G401.6 (cell line): ENCODE results near the gene MEIS2.

Experiments used
- FAIRE-seq: peaks from 2 replicates; lab custom pipeline; 2012; peaks lifted over from hg19 to GRCh38; lab: Jason Lieb, UNC

MEIS2 gene

DNA sequence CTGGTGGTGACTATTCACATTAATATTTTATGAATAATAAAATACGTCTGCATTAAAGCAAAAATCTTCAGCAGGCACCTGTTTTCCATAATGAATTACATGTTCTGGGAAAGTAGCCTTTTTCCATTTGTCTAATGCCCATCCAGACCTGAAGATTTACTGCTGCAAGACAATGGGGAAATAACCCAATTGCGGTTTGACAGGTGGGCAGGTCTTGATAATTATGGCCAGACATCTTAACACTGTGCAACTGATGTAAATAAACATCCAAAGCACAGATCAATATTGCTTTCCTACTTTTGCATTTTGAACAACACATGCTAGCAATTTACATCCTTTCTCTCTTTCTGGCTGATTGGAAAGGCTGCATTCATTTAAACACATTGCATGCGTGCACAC lies 173.9 kb downstream of the MEIS2 start:
- no peak for FAIRE-seq

DNA sequence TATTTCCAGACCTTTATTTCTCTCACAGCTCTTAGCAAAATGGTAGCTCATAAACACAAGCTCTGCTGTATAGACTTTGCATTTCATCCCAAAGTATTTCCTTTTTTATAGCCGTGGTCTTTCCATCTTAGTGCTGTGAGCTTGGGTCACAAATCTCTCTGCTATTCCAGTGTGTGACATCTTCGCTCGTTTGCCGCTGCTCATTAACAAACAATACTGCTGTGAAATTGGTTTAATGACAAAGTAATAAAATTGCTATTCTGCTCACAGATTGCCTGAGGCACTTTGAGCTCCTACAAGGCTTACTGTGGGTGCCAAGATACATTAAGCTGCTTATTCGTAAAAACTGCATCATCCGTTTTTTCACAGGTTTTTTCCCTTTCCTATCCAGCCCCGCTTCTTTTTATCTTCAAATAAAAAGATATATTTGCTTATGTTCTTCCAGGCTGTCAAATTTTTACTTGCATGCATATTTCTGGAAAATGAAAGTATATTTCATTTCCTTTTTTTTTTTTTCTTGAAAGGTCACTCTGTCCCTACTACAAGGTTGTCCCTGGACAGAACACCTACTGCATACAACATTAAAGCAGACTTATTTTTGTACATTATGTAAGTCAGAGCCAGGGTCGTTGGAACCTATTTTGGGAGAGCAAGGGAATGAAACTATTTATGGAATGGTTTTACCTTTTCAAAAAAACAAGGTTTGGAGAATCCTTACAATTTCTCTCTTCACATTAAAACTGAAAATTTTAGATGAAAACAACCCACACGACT lies 174.5 kb downstream of the MEIS2 start:
- no peak for FAIRE-seq

DNA sequence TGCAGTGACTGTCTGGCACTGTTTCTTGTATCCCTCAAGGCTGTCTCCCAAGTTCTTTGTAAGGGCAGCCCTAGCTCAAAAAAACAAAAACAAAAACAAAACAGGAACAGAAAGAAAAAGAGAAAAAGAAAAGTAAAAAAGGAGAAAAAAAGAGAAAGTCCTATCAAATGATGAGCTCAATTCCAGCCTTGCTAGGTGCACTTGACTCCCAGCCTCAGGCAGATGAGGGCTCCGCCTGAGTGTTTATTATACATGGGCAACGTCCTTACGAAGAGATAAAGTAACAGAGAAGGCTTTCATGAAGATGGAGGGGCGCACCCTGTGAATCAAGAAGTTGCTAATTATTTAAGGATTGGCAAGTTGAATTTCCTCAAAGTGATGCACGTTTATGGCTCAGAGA lies 175.3 kb downstream of the MEIS2 start:
- no peak for FAIRE-seq

DNA sequence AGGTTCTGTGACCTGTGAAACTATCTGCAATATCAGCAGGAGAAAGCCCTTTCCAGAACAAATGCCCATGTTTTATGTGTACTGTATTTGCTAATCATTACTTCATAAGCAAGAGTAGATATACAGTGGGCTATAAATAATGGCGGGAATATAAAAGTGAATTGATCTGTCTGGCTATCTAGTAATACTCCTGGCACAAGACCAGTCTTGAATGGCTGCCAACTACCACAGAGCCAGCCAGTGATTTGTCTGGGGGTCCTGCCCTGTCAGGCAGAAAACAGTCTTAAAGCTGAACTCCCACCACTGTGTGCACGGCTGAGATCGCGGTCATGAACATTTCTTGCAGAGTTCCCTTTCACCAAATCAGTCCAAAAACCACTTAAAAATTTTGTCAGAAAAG lies 176.3 kb downstream of the MEIS2 start:
- no peak for FAIRE-seq

DNA sequence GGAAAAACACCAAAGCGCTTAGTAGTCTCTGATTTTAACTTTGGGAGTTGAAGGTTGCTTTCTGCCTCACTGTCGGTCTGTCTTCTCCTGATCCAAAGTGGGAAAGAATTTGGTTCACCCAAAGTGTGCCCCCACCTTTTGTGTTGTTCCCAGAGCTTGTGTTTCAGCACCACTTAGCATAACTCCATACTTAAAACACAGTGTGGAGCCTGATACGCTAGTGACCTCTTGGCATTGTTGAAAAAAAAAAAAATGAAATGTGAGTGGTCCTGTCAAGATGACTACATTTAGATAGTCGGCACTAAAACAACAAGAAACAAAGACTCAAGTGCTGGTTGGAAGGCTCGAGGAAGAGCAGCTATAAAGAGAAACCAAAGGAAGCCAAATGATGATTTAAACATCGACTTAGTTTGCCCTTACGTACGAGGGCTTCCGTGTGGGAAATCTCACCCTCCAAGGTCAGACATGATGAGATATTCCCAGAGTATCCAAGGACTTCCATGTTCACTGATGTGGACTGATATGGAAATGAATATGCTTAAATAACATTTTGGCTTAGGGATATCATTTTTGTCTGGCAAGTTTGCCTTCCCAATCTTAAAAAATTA lies 178.8 kb downstream of the MEIS2 start:
- no peak for FAIRE-seq

DNA sequence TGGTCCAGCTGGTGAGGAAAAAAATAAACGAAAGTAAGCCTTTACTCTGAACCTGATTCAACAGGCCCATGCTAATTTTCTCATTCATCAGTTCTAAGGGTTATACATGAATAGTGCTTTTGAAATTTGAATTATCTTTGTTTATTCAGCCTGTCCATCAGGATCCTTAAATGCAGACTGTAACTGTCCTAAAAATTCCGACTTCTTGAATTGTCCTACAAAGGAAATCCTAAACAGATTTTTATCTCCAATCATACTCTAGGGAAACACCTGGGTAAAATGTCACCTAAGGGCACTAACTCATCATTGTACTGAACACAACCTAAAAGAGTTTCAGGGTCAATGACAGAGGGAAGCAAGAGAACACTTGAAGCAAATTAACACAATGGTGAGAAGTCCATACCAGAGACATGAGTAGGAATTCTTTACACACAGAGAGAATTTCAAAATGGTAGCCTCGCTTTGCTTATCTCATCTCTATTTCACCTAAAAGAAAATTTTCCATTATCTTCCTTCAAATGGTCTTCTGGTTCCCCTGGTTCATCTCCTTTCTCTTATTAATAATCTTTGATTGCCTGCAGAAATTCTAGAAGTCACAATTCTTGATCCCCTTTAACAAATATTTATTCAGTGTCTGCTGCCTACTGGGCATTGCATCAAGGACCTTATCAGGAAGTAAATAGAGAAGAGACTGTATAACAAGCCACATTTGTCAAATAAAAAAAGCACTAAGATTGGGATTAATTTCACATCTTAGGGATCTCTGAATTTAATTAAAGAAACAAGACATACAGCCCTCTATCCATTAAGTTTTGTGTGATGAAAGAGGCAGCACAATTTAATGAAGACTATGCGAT lies 182.7 kb downstream of the MEIS2 start:
- no peak for FAIRE-seq

DNA sequence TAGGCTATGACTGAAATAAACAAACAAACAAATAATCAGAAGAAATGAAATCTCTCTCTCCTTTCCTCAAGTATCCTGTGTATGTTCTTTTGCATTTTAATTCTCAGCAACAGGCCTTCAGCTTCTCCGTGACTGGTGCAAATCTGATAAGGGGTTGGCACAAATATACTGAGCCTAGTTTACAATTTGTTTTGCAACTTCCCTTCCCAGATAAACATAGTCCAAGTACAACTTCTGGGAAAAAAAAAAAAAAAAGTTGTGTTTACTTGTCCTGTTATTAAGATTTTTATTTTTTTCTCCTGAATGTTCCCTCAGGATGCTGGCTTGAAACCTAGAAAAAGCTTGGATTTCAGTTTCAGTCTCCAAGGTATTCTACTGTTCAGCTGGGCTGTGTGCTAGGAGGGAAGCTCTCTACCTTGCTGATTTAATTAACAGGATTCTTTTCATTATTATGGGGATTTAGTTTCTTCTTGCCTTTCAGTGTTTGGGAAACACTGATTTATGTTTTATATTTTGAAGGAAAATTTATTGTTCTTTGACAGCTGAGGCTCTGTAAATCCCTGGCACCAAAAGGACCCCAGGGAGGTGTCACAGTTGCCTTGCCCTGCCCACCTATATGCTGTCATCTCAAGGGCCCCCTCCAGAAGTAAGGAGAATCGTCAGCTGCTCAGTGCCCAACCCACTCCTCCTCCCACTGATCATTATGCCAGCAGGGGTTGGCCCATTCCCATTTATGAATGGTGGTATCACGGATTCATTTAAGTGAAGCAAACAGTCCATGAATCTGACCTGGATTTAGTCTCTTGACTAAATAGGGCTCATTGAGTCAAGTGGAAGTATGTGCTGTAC lies 185.2 kb downstream of the MEIS2 start:
- no peak for FAIRE-seq

DNA sequence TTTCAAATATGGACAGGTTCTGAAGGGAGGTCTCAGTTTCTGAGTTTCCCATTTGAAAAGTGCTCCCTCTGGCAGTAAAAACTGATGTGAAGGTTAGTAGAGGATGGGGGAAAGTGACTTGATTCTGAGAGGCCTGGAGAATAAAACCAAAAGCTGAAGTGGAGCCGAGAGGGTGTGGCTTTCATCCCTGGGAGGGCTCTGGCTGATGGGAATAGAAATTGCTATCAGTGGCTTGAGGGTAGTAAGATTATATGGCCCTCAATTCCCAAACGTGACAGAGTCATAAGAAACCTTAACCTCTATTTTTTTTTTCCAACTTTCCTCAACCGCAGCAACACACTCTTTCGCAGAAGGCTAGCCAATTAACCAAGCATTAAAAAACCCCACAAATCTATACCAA lies 185.9 kb downstream of the MEIS2 start:
- FAIRE-seq: no peak

DNA sequence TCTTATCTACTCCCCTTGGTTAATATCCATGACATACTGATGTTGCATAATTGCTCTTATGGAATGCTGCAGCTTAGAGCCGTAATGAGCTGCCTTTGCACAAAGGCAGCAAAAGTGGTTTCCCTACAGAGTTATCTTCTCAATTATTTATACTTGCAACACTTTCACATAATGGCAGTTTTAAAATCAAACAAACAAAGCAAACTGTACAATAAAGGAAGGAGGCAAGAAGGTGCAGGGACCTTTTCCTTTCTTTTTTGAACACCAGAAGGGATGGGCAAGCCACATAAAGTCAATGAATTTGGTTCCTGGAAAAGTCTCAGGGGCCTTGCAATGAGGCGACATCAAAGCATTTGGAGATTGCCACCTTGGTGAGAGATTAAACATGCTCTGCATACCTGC lies 188.0 kb downstream of the MEIS2 start:
- FAIRE-seq: no peak

DNA sequence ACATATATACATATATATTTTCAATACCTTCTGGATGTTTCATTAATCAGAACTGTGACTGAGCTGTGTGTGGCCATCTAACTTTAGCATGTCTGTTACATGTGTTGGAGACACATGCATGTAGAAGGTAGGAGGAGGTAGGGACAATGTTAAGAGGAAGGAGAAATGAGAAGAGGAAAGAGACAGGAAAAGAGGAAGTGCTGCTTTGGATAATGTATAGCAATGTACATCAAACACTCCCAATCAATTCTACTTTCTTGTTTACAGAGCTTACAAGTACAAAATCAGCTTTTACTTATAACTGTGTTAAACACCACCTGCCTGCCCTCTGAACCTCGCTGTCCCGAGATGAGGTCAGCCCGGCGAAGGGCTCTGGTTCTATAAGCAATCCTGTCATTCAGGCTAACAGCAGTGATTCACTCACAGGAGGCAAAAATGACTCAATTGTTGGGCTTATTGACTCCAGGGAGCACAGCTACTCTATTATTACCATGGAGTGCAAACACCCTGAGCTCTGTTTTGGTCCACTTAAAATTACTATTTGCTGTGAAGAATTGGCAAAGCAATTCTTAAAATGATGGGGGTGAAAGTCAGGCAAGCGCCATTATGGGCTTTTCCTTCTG lies 188.9 kb downstream of the MEIS2 start:
- no peak for FAIRE-seq

DNA sequence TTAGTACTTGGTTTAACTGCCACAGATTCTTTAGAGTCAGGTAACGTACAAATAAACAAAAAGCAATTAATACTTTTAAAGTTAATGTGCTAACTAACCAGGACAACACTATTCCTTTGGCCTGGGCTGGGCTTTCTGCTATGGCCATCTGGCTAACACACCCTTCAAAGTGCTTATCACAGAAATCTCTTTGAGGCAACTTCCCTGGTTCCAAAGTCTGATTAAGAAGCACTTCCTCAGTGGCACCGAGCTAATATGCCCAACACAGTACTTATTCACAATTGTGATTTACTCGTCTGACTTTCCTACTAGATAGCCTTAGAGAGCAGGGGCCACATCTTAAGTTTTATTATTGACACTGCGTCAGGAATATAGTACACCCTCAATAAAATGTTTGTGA lies 191.4 kb downstream of the MEIS2 start:
- FAIRE-seq: no peak

DNA sequence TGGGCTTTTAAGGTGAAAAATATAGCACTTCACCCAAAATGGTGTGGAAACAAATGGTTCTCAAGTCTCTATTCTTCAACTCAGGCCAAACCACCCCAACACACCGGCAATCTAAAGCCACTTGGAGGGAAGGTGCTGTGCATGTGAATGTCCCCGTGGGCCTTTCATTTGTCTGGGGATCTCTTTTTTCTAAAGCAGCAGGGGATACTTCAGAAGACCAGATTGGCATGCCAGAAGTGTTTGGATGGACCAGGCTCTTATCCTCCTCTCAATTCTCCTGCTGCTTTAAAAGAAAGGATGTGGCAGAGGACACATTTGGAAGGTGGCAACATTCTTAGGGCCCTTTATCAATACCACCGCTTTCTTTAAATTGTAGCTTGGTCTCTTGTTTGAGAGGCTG lies 193.1 kb downstream of the MEIS2 start:
- no peak for FAIRE-seq

DNA sequence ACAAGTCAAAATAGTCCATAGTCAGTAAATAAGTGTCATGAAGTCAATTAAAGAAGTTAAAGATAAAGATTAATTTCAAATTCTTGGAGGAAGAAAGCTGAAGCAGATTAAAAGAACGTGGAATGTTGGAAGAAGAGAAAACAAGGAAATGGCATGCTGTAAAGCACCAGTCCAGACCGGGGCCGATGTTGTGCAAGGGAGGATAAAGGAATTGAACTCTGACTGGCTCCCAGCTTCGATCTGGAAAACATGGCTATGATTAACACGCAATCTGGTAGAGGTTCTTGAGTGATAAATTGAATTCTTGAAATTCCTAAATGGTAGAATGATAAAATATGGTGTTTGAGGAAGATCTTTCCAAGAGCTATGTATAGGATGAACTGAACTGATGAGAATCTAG lies 194.4 kb downstream of the MEIS2 start:
- FAIRE-seq: no peak

DNA sequence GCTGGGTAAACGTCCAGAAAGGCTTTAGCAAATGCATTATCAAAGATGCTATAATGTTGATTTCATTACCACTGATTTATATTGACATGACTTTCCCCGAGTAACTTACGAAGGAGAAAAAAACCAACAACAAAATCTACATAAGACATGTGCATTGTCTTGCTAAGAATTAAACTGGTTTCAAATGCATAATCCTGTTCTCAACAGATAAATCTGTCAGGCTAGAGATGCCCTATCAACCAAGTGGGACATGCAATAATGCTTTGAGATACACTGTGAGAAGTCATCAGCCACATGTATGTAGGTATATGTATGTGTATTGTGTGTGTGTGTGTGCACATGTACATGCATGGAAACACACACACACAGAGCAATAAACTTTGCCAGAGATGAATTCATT lies 195.6 kb downstream of the MEIS2 start:
- FAIRE-seq: no peak

DNA sequence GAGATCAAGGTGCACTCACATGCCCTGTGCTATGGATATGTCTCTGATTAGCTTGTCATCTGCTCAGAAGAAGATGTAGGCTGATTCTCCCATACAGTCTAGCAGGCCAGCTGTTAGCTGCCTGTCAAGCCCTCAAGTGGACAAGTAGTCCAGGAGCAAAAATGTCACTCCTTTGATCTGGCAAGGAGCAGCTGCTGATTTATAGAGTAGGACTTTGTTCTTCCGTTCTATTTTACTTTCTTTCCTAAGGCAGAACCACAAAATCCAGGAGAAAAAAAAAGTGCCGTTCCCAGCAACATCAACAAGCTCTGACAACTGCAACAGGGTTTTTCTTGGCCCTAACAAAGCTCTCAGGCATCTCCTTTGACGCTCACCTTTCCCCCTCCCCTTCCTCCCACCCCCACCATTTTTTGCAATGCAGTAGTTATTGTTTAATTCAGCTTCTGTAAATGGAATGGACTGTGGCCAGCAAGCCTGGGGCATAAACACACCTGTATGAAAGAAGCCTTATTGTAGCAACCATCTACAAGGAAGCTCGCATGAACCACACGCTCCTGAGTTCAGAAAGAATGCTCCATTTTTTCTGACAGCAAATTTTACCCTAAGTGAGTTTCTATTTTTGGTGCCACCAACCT lies 196.3 kb downstream of the MEIS2 start:
- FAIRE-seq: no peak

DNA sequence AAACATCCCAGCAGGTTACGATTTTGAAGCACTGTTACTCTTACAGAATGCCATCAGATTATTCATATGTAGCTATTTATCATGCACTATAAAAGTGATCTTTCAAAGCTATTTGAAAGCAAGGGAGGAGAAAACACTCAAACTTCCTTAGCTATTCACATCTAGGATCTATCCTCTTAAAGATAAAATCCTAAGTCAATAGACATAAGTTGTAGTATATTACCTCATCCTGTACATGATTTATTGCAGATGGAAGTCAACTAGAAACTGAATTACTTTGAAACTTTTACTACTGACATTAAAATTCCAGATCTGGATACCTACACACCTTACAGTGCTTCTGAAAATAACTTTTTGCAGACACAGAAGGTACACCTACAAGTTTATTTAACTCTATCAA lies 197.2 kb downstream of the MEIS2 start:
- FAIRE-seq: no peak

DNA sequence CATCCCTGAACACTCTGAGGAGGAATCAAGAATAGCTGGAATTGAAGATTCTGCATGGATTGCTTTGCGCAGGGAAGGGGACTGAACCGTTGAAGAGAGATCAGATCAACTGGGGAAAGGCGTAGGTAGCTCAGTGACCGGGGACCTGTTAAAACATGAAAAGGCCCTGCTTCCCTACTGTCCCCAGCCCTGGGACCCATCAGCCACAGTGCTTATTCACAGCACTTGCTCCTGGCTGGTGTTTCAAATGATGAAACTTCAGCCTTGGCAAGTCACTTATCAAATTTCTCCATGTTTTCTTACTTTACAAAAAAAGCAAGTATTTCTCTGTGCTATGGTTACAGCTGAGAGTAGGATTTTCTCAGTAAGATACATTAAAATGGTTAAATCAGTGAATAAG lies 199.3 kb downstream of the MEIS2 start:
- FAIRE-seq: no peak

DNA sequence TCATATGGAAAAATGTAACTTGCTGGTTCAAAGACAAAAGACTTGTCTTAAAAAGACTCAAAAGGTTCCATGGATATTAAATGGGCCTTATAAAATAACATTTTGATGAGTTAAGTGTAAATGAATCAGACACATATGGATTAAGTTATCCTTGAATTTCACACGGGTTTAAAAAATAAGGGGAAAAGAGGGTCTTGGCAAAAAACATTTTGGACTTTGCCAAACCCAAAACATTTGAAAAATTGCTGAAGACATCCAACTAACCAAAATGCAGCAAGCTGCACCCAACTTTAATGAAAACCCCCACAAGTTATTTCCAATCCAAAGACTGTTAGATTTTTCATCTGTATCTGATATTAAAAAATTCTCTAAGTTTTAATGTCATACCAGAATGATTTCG lies 200.7 kb downstream of the MEIS2 start:
- no peak for FAIRE-seq

DNA sequence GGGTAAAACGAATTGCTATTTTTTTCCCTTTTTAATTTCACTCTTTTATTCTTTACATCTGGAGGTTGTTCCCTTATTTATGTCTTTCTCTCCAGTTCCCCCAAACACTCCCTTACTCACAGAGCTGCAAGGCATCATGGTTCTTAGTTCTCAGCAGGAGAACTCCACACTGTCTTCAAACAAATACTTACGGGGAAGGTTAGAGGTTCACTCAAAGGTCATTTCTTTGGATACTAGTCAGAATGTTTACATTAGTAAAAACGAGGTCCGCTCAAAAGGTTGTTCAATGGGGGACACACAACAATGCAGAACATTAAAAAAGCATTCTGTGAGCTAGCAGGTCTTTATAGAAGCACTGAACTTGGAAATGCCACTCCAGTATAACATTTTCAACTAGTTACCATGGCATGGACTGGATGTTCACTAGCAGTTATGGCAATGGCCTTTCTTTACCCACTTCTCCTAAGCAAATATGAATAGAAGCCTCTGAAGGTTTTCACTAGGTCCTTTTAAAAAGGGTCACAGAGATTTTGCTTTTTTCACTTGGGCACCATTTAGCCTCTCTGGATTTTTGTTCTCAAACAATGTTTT lies 201.7 kb downstream of the MEIS2 start:
- FAIRE-seq: no peak

DNA sequence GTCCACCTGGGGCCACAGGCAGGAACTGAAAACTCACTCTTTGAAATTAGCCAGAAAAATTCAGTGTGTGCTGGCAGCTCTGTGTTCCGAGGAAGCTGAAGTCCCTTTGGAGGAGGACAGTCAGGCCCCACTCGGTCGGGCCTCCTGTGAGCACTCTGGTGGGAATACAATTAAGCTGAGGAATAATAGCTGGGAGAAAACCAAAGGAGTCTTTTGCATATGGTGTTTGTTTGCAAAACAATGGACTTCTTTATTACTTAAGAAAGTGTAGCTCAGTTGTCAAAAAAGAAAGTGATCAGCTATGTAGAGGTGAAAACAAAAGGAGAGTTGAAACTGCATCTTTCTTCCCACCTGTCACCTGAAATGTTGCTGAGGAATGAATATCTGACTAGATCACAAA lies 202.5 kb downstream of the MEIS2 start:
- no peak for FAIRE-seq

DNA sequence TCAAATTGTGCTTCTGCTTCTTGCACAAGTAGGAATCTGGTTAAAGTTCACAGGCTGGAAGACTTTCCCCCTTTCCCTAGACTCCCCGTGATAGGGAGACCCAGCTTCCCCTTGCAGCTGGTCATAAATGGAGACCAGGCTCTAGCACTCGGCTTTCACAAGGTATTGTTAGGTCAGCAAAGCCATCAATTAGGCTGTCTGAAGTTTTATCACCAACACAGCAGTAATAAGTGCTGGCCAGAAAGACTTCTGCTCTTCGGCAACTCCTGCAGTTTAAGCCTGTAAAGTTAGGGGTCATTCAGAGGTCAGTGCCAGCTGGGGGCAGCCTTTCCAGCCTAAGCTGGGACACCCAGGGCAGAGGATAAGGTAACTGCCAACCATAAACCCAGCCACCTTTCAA lies 203.4 kb downstream of the MEIS2 start:
- FAIRE-seq: no peak
